ENCODE results near the gene PBX3.

PBX3 gene

DNA sequence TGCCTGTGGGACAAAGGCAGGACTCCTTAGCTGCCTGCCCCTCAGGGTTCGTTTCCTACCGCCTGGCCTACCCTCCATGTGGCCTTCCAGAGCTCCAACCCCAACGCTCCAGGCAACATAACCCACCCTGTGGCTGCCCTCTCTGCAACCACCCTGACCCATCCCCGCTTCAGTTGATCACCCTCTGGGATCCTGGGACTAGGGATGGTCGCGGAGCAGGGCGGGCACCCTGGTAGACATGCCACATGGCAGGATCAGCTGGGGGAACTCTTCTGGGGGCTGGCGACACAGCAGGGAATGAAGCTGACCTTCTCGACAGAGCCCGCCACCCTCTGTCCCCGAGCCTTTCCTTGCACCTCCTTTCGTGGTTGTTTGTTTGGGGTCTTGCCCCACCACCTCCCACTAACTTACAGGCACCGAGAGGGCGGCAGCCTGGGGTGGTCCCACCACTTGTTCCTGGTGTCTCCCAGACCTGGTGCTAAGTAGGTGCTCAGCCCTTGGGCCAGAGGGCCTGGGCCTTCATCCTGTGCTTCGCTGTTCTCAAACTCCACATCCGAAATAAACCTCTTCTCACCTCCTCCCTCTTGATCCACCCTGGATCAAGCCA, 243.1 kb downstream of the PBX3 start:
- intact Hi-C loops (cut with micrococcal nuclease) = no loop called here
- Mint-ChIP-seq H3K4me3 (no peak overlapping the region), H3K4me1 (ENCODE audit: low read depth) (no peaks in the 10 kb centered on the region)

DNA sequence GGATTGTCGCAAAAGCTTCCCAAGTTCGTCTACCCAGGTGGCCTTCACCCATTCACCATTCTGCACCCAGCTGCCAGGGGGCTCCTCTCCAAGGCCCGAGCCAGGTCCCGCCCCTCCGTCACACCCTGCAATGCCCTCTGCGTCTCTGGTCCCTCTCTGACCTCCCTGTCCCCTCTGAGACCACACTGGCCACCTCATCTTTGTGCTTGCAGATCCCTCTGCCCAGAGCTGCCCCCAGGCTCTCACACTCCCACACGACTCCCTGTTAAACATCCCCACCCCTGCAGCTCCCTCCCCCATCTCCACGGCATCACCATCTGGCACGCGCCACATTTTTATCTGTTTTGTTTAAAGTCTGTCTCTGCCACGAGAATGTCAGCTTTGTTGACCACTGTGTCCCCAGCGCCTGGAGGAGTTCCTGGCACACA, 243.6 kb downstream of the PBX3 start:
- Mint-ChIP-seq H3K4me1 (ENCODE audit: low read depth) (no peaks in the 10 kb centered on the region), H3K27ac (no peak overlapping the region), H3K9me3 (no peaks in the 10 kb centered on the region), H3K36me3 (ENCODE audit: low read depth) (no peaks in the 10 kb centered on the region), H3K27me3 (no peaks in the 10 kb centered on the region), H3K4me3 (no peak overlapping the region)
- intact Hi-C loops (cut with micrococcal nuclease) = no loop called here

More for the DNA sequence above, 243.1 kb downstream of the PBX3 start:
- Mint-ChIP-seq H3K9me3 (no peaks in the 10 kb centered on the region), H3K27me3 (no peaks in the 10 kb centered on the region), H3K27ac (no peak overlapping the region), H3K36me3 (ENCODE audit: low read depth) (no peaks in the 10 kb centered on the region)

GRCh38 chr9:125991886-125992529, 244.8 kb downstream of the PBX3 start:
- no peaks in the 10 kb centered on the region for H3K27me3 Mint-ChIP-seq
- no peaks in the 10 kb centered on the region for H3K9me3 Mint-ChIP-seq
- no peak overlapping the region for H3K27ac Mint-ChIP-seq
- H3K4me1 Mint-ChIP-seq (ENCODE audit: low read depth) = no peaks in the 10 kb centered on the region
- H3K4me3 Mint-ChIP-seq = no peak overlapping the region
- no peaks in the 10 kb centered on the region for H3K36me3 Mint-ChIP-seq (ENCODE audit: low read depth)
- intact Hi-C loops (cut with micrococcal nuclease) = no loop called here

DNA sequence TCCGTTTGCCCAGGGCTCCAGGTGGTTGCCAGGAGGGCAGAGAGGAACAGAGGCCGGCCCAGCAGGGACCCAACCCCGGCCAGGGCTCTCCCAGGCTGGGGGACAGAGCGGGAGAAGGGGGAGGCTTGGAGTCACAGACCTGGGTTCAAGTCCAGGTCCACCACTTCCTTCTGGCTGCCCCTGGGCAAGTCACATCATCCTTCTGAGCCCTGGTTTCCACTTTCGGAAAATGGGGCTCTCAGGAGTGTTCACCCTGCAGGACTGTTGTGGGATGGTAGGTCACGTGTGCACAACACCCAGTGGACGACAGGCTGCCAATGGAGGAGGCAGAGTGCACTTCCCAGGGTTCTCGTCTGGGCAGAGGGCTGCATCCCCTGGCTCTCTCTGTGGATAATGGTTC, 245.4 kb downstream of the PBX3 start:
- H3K4me1 Mint-ChIP-seq (ENCODE audit: low read depth) = no peaks in the 10 kb centered on the region
- no peaks in the 10 kb centered on the region for H3K27me3 Mint-ChIP-seq
- no peak overlapping the region for H3K4me3 Mint-ChIP-seq
- intact Hi-C loops (cut with micrococcal nuclease) = no loop called here
- no peaks in the 10 kb centered on the region for H3K9me3 Mint-ChIP-seq
- H3K27ac Mint-ChIP-seq = no peak overlapping the region
- no peaks in the 10 kb centered on the region for H3K36me3 Mint-ChIP-seq (ENCODE audit: low read depth)

DNA sequence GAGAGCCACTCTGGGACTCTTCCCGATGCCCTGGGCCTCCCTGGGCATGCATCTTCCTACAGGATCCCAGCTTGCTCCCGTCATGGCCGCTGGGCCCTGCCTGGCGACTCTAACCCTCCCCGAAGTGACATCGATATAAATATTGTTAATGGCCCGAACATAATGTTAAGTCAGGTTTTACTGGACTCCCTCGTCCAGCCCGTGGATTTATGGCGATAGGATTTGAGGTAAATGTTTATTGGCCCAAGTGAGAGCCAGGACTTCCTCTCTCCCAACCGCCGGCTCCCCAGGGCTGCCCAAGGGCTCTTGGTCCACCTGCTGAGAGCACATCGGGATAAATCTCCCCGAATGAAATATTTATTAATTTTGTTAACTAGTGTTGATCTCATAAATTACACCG, 246.3 kb downstream of the PBX3 start:
- intact Hi-C loops (cut with micrococcal nuclease) = no loop called here
- Mint-ChIP-seq H3K9me3 (no peaks in the 10 kb centered on the region), H3K4me1 (ENCODE audit: low read depth) (no peaks in the 10 kb centered on the region), H3K27ac (no peak overlapping the region), H3K4me3 (no peak overlapping the region), H3K27me3 (no peaks in the 10 kb centered on the region), H3K36me3 (ENCODE audit: low read depth) (no peaks in the 10 kb centered on the region)

- H3K4me3 Mint-ChIP-seq = no peak overlapping the region
- H3K27ac Mint-ChIP-seq = no peak overlapping the region
- H3K9me3 Mint-ChIP-seq = no peaks in the 10 kb centered on the region
- H3K36me3 Mint-ChIP-seq (ENCODE audit: low read depth) = no peaks in the 10 kb centered on the region
- H3K4me1 Mint-ChIP-seq (ENCODE audit: low read depth) = no peaks in the 10 kb centered on the region
- H3K27me3 Mint-ChIP-seq = no peaks in the 10 kb centered on the region
- intact Hi-C loops (cut with micrococcal nuclease) = no loop called here
Measured at GRCh38 chr9:125994066-125994943, 247.1 kb downstream of the PBX3 start.

DNA sequence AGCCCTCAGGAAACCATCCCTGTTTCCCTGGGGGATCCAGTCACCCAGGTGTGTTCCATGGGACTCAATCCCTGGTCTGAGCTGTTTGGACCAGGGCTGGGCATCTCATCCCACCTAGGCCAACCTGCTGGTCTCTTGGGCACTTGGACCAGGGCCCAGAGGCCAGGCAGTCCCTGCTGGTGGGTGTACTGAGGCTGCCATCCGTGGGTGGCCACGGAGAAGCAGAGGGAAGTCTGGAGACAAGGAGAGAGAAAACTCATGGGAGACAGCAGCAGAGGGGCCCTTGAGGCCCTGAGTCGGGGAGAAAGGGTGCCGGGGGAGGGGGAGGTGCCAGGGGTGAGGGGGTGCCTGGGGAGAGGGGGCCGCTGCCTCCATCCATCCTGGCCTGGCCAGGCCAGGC, 247.8 kb downstream of the PBX3 start:
- Mint-ChIP-seq H3K9me3 (no peaks in the 10 kb centered on the region), H3K4me1 (ENCODE audit: low read depth) (no peaks in the 10 kb centered on the region), H3K27me3 (no peaks in the 10 kb centered on the region), H3K27ac (no peak overlapping the region), H3K36me3 (ENCODE audit: low read depth) (no peaks in the 10 kb centered on the region), H3K4me3 (no peak overlapping the region)
- intact Hi-C loops (cut with micrococcal nuclease) = no loop called here

DNA sequence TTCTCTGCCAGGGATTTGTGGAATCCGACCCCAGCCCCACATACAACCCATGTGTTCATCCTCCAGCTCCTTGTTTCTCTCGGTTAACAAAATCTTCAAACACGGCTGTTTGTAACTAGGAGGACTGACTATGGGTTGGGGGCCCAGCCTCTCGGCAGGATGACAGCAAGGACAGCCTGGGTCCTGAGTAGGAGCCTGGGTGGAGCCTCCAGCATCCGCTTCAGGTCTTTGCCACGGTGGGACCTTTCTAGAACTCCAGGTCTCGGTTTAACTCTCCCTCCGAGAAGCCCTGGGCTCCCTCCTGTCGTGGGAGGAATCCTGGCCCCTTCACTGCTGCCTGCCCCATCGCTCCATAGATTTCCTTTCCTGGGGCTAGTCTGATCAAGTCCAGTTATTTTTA, 248.5 kb downstream of the PBX3 start:
- H3K27me3 Mint-ChIP-seq = peaks cover 1% of the 10 kb centered on the region
- no peaks in the 10 kb centered on the region for H3K9me3 Mint-ChIP-seq
- intact Hi-C loops (cut with micrococcal nuclease) = no loop called here
- H3K27ac Mint-ChIP-seq = no peak overlapping the region
- H3K36me3 Mint-ChIP-seq (ENCODE audit: low read depth) = no peaks in the 10 kb centered on the region
- H3K4me3 Mint-ChIP-seq = no peak overlapping the region
- peaks cover 4% of the 10 kb centered on the region for H3K4me1 Mint-ChIP-seq (ENCODE audit: low read depth)

- Mint-ChIP-seq H3K4me3 (no peak overlapping the region), H3K4me1 (ENCODE audit: low read depth) (peaks cover 6% of the 10 kb centered on the region), H3K9me3 (no peaks in the 10 kb centered on the region), H3K27ac (no peak overlapping the region), H3K27me3 (peaks cover 3% of the 10 kb centered on the region), H3K36me3 (ENCODE audit: low read depth) (no peaks in the 10 kb centered on the region)
- intact Hi-C loops (cut with micrococcal nuclease) = no loop called here
Measured at GRCh38 chr9:125996791-125997190, 249.6 kb downstream of the PBX3 start.

DNA sequence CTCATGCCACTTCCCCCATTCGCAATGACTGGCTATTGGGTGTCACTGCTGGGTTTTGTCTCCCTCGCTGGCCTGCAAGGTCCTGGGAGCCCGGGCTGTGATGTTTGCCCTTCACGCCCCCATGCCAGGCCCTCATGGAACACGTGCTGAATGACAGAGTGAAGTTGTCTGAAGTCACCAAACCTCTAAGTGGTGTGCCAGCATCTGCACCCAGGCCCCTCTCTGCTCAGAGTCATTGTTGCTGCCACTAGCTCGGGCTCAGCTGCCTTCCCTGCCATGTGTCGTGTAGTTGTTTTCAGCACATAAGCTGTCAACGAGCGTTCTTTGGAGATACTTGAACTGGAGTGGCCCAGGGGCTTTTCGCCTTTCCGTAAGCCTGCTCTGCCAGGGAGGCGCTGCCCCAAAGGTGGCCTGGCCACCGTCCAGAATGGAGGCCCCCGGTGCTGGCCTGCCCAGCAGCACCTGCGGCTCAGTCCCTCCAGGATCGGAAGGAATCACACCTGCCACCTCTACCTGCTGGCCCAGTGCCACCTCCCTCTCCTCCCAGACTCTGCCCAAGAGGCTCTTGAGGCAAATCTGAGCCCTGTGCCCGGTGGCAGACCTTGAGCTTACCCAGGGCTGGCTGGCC, 250.1 kb downstream of the PBX3 start:
- Mint-ChIP-seq H3K27me3 (peaks cover 3% of the 10 kb centered on the region), H3K27ac (no peak overlapping the region), H3K4me1 (ENCODE audit: low read depth) (peaks cover 6% of the 10 kb centered on the region), H3K4me3 (no peak overlapping the region), H3K36me3 (ENCODE audit: low read depth) (no peaks in the 10 kb centered on the region), H3K9me3 (no peaks in the 10 kb centered on the region)
- intact Hi-C loops (cut with micrococcal nuclease) = no loop called here

GRCh38 chr9:125998837-125999503, 251.8 kb downstream of the PBX3 start:
- Mint-ChIP-seq H3K4me1 (ENCODE audit: low read depth) (peaks cover 6% of the 10 kb centered on the region), H3K9me3 (no peaks in the 10 kb centered on the region), H3K36me3 (ENCODE audit: low read depth) (no peaks in the 10 kb centered on the region), H3K27me3 (peaks cover 3% of the 10 kb centered on the region), H3K27ac (no peak overlapping the region), H3K4me3 (no peak overlapping the region)
- intact Hi-C loops (cut with micrococcal nuclease) = no loop called here

GRCh38 chr9:125999504-125999881, 252.3 kb downstream of the PBX3 start:
- Mint-ChIP-seq H3K27ac (no peak overlapping the region), H3K36me3 (ENCODE audit: low read depth) (no peaks in the 10 kb centered on the region), H3K4me1 (ENCODE audit: low read depth) (peaks cover 6% of the 10 kb centered on the region), H3K27me3 (peaks cover 3% of the 10 kb centered on the region), H3K9me3 (no peaks in the 10 kb centered on the region), H3K4me3 (no peak overlapping the region)
- intact Hi-C loops (cut with micrococcal nuclease) = no loop called here

DNA sequence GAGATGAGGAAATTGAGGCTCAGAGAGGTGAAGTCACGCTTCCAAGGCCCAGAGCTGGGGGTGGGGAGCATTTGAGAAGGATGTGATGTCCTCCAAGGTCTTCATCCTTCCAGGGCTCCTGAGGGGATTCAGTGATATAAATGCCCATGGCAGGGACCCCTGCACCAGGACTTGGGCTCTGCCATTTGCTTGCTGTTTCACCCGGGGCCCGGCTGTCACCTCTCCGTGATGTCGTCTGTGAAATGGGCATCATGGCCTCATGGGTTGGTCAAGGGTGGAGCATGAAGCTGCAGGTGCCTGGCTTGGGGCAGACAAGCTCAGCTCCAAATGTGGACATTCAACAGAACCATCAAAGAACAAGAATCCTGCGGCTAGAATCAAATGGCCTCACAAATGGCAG, 253.1 kb downstream of the PBX3 start:
- H3K9me3 Mint-ChIP-seq = no peaks in the 10 kb centered on the region
- H3K27ac Mint-ChIP-seq = no peak overlapping the region
- peaks cover 6% of the 10 kb centered on the region for H3K4me1 Mint-ChIP-seq (ENCODE audit: low read depth)
- no peaks in the 10 kb centered on the region for H3K36me3 Mint-ChIP-seq (ENCODE audit: low read depth)
- H3K4me3 Mint-ChIP-seq = no peak overlapping the region
- intact Hi-C loops (cut with micrococcal nuclease) = no loop called here
- peaks cover 3% of the 10 kb centered on the region for H3K27me3 Mint-ChIP-seq

All from dendritic cell treated with granulocyte-macrophage colony-stimulating factor and Interleukin-4, amounts not matched to agents 40 ng/mL and 50 ng/mL, for 4 days (primary cell).